GM12878 (cell line): ENCODE measurements around the gene MARCHF9. TPM values are rescaled to one million over a fixed set of nuclear protein-coding genes. Genes with fewer than 3 reads are reported as not detected.

Experiments
- ATAC-seq: fragments of 200-7000 bp; cut with Tn5 transposase; 3 replicates; pipeline ENCODE4 v1.9.1; 2020; ENCODE audit warnings: mild to moderate bottlenecking, moderate library complexity
- BruUV-seq: library from RNA; stranded (reverse); fragments of 400-500 nt; replicated peaks from 2 replicates; lab custom pipeline; 2021; lab: Mats Ljungman, UMichigan
- CTCF ChIA-PET: fragments of 300-600 bp; sonication (Branson Sonifier 250); formaldehyde crosslinking; extraction: SDS; loops from one replicate; lab custom pipeline; 2021; ENCODE audit warnings: inconsistent platforms; lab: Yijun Ruan, JAX
- POLR2A ChIA-PET: fragments of 350-600 bp; formaldehyde crosslinking; extraction: SDS; loops from one replicate; lab custom pipeline; 2021; ENCODE audit warnings: inconsistent platforms; lab: Charles Lee
- RAD21 ChIA-PET: fragments of 300-600 bp; sonication (Branson Sonifier 250); formaldehyde crosslinking; loops from one replicate; lab custom pipeline; 2023; ENCODE audit warnings: antibody characterized with exemption; ENCODE audit not compliant: unreplicated experiment; lab: Charles Lee
- SMC1A ChIA-PET: fragments of 300-600 bp; sonication (Branson Sonifier 250); formaldehyde crosslinking; loops from one replicate; lab custom pipeline; 2023; ENCODE audit not compliant: unreplicated experiment, uncharacterized antibody; lab: Charles Lee
- DNase-seq: peaks from one replicate; pipeline ENCODE4 v3.0.0-alpha.2; 2011; ENCODE audit warnings: low read depth, low spot score
- FAIRE-seq: peaks from 3 replicates; lab custom pipeline; 2011; peaks lifted over from hg19 to GRCh38; lab: Jason Lieb, UNC
- H2AFZ ChIP-seq: 2 replicates; pipeline ENCODE4 v1.6.0; 2011; ENCODE audit warnings: low read depth, low read length, control low read depth; ENCODE audit not compliant: control insufficient read depth
- H3K27ac ChIP-seq: 2 replicates; pipeline ENCODE4 v1.5.1; 2011; ENCODE audit warnings: control low read depth; ENCODE audit not compliant: control insufficient read depth, insufficient read depth
- H3K27me3 ChIP-seq, 2 experiments: replicated peaks in 1 of 2; 2 replicates each; pipeline versions ENCODE4 v1.6.0 to v1.6.1; 2011; ENCODE audit warnings: low read length in 1 of 2; ENCODE audit not compliant: control insufficient read depth in 2 of 2, insufficient read depth in 2 of 2
- H3K36me3 ChIP-seq, 2 experiments: 2 replicates each; pipeline ENCODE4 v1.5.1; 2011; ENCODE audit warnings: low read length in 1 of 2; ENCODE audit not compliant: control insufficient read depth in 2 of 2, insufficient read depth in 2 of 2
- H3K4me1 ChIP-seq: 2 replicates; pipeline ENCODE4 v1.6.1; 2011; ENCODE audit warnings: mild to moderate bottlenecking, low read length, moderate library complexity, mixed read lengths; ENCODE audit not compliant: control insufficient read depth, insufficient read depth
- H3K4me2 ChIP-seq: 2 replicates; pipeline ENCODE4 v1.6.0; 2011; ENCODE audit warnings: control low read depth; ENCODE audit not compliant: control insufficient read depth, insufficient read depth
- H3K4me3 ChIP-seq: fragments of 200-600 bp; sonication (generic); 2 replicates; pipeline ENCODE4 v1.5.1; 2016
- H3K79me2 ChIP-seq: 2 replicates; pipeline ENCODE4 v1.6.0; 2011; ENCODE audit warnings: low read length; ENCODE audit not compliant: control insufficient read depth, insufficient read depth
- H3K9ac ChIP-seq: 2 replicates; pipeline ENCODE4 v1.8.0; 2011; ENCODE audit warnings: low read length, control low read depth, mixed read lengths; ENCODE audit not compliant: control insufficient read depth, insufficient read depth
- H3K9me3 ChIP-seq: replicated peaks from 3 replicates; pipeline ENCODE4 v1.5.1; 2011; ENCODE audit warnings: mild to moderate bottlenecking, low read length; ENCODE audit not compliant: control insufficient read depth, insufficient read depth
- H4K20me1 ChIP-seq: 2 replicates; pipeline ENCODE4 v1.6.0; 2011; ENCODE audit not compliant: control insufficient read depth, insufficient read depth
- BHLHE40 ChIP-seq, 2 experiments: fragments of 450-650 bp in 1 of 2; IDR thresholded peaks; 2 replicates each; pipeline ENCODE4 v1.6.1; 2011 to 2017; ENCODE audit warnings: low read depth in 2 of 2, borderline replicate concordance in 1 of 2, improper control_type of control experiment in 1 of 2, low read length in 1 of 2, mild to moderate bottlenecking in 1 of 2
- CHD4 ChIP-seq: fragments of 200-600 bp; sonication (generic); IDR thresholded peaks from 2 replicates; pipeline ENCODE4 v1.6.1; 2016; ENCODE audit warnings: mild to moderate bottlenecking
- CREB1 ChIP-seq: IDR thresholded peaks from 2 replicates; pipeline ENCODE4 v1.6.1; 2012; ENCODE audit warnings: low read depth, mild to moderate bottlenecking, inconsistent platforms
- DPF2 ChIP-seq: fragments of 450-650 bp; IDR thresholded peaks from 2 replicates; pipeline ENCODE4 v1.6.1; 2017; ENCODE audit warnings: mild to moderate bottlenecking
- EP300 ChIP-seq, 2 experiments: fragments of 150-350 bp in 1 of 2; IDR thresholded peaks; 2 replicates each; pipeline ENCODE4 v1.6.1; 2011 to 2012; ENCODE audit warnings: low read depth in 2 of 2, low read length in 2 of 2, borderline replicate concordance in 1 of 2, improper control_type of control experiment in 1 of 2, inconsistent platforms in 1 of 2; ENCODE audit not compliant: control insufficient read depth in 1 of 2
- HSF1 ChIP-seq: fragments of 150-350 bp; IDR thresholded peaks from 2 replicates; pipeline ENCODE4 v1.6.1; 2014; ENCODE audit warnings: mild to moderate bottlenecking, low read depth, low read length
- NR2C2 ChIP-seq: IDR thresholded peaks from 2 replicates; pipeline ENCODE4 v1.6.1; 2011; ENCODE audit warnings: borderline replicate concordance, low read depth; ENCODE audit not compliant: control insufficient read depth, insufficient read length
- PML ChIP-seq: IDR thresholded peaks from 2 replicates; pipeline ENCODE4 v1.6.1; 2012; ENCODE audit warnings: low read length, inconsistent platforms
- POLR2AphosphoS2 ChIP-seq: IDR thresholded peaks from 2 replicates; pipeline ENCODE4 v1.6.1; 2011; ENCODE audit warnings: low read depth, mild to moderate bottlenecking, low read length, improper control_type of control experiment, moderate library complexity
- STAT1 ChIP-seq: fragments of 450-650 bp; conservative IDR thresholded peaks from 2 replicates; pipeline ENCODE4 v1.6.1; 2014; ENCODE audit warnings: antibody characterized with exemption, mild to moderate bottlenecking
- WGBS: methylation state at CpG from one replicate; pipeline ENCODE4 v1.1.6; 2016; ENCODE audit warnings: low lambda C conversion rate; ENCODE audit not compliant: insufficient replicate concordance, insufficient coverage; ENCODE audit errors: missing lambda C conversion rate; 5-methylcytosine and 5-hydroxymethylcytosine counted together
- in situ Hi-C: fragments of 300-500 bp; cut with MboI; formaldehyde crosslinking; loops from 9 replicates; pipeline ENCODE4 v1.14.3; 2018; ENCODE audit warnings: mixed read lengths
- intact Hi-C: fragments of 100-400 bp; cut with micrococcal nuclease; formaldehyde crosslinking; loops from one replicate; pipeline ENCODE4 v1.14.2; 2022; ENCODE audit not compliant: unreplicated experiment
- polyA plus RNA-seq, 11 experiments: library from polyadenylated mRNA; depleted of rRNA in 4 of 11; unstranded in 6 of 11; stranded (reverse) in 5 of 11; fragments of >200 nt; fragmentation: Nextera tagmentation in 4 of 11; fragmentation: Illumina TruSeq in 1 of 11; extraction: Ambion mirVana in 4 of 11; extraction: Trizol in 1 of 11; gene quantifications; 1 replicate in 1 of 11; 2 replicates in 10 of 11; pipeline versions ENCODE4 v1.2.1 to v1.2.3, GENCODE V29; 2011 to 2016; ENCODE audit warnings: inconsistent platforms in 2 of 11, missing spikeins in 2 of 11, low read depth in 1 of 11
- total RNA-seq, 4 experiments: library from RNA; depleted of rRNA in 3 of 4; stranded (reverse); fragments of >200 nt in 3 of 4; fragmentation: Illumina TruSeq in 1 of 4; extraction: Trizol in 1 of 4; gene quantifications; 2 replicates each; pipeline versions ENCODE4 v1.2.1 to v1.2.3, GENCODE V29; 2013 to 2021
- TF ChIP-seq, protein P1 (sequence below), 3 experiments: IDR thresholded peaks in 2 of 3; conservative IDR thresholded peaks in 1 of 3; 2 replicates each; pipeline ENCODE4 v1.5.1; 2011; ENCODE audit warnings: low read depth in 3 of 3, low read length in 3 of 3, mild to moderate bottlenecking in 3 of 3, control low read depth in 2 of 3, moderate library complexity in 2 of 3, inconsistent platforms in 1 of 3, mixed read lengths in 1 of 3; ENCODE audit not compliant: control insufficient read depth in 2 of 3, insufficient read depth in 1 of 3; ENCODE audit errors: extremely low read depth in 1 of 3
- TF ChIP-seq, protein P2 (sequence below): fragments of 450-650 bp; IDR thresholded peaks from 2 replicates; pipeline ENCODE4 v1.6.1; 2018; ENCODE audit warnings: borderline replicate concordance, mild to moderate bottlenecking; ENCODE audit not compliant: partially characterized antibody

MARCHF9 gene
- total and polyA plus RNA-seq, 10 of the 15 experiments (the other 5 are each of a cell fraction or from before 2014, with no cell fraction given): 2.4 to 29.3 (median 13.0) TPM

DNA sequence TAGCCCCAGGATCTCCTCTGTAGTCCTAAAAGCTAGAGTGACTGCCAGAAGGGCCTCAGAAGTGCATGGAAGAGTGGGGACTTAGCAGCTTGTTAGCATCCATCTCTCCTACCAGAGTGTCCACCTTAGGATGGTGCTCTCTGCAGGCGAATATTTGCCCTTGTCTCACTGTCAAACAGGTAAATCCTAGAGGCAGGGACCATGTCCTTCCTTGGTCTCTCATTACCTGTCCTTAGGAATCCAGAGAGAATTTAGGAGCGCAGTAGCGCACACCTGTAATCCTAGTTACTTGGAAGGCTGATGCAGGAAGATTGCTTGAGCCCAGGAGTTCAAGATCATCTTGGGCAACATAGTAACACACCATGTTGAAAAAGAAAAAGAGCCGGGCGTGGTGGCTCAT, 37.8 kb upstream of the MARCHF9 start:
- no peaks in the 10 kb centered on the region for H3K79me2 ChIP-seq
- no peak overlapping the region for H3K27ac ChIP-seq
- no peak for DNase-seq
- in situ Hi-C loops: no loop called here
- H3K9ac ChIP-seq: no peak overlapping the region
- intact Hi-C loops: no loop called here
- H3K4me3 ChIP-seq: no peak overlapping the region
- H3K27me3 ChIP-seq: no peaks in the 10 kb centered on the region
- TF ChIP-seq STAT1 (no peak), CREB1 (no peak), HSF1 (no peak), PML (no peak), DPF2 (no peak), CHD4 (no peak), EP300 (IDR thresholded peaks at IDR 0.05; ENCODE audit: borderline replicate concordance in 1 of 2, control insufficient read depth in 1 of 2, low read depth in 2 of 2, low read length in 2 of 2) (no peak), NR2C2 (no peak), BHLHE40 (IDR thresholded peaks at IDR 0.05; ENCODE audit: borderline replicate concordance in 1 of 2, low read depth in 2 of 2, low read length in 1 of 2) (no peak), POLR2AphosphoS2 (no peak)
- TF ChIP-seq, protein P1, sequence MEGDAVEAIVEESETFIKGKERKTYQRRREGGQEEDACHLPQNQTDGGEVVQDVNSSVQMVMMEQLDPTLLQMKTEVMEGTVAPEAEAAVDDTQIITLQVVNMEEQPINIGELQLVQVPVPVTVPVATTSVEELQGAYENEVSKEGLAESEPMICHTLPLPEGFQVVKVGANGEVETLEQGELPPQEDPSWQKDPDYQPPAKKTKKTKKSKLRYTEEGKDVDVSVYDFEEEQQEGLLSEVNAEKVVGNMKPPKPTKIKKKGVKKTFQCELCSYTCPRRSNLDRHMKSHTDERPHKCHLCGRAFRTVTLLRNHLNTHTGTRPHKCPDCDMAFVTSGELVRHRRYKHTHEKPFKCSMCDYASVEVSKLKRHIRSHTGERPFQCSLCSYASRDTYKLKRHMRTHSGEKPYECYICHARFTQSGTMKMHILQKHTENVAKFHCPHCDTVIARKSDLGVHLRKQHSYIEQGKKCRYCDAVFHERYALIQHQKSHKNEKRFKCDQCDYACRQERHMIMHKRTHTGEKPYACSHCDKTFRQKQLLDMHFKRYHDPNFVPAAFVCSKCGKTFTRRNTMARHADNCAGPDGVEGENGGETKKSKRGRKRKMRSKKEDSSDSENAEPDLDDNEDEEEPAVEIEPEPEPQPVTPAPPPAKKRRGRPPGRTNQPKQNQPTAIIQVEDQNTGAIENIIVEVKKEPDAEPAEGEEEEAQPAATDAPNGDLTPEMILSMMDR (IDR thresholded peaks at IDR 0.05 in 2 of 3, conservative IDR thresholded peaks at IDR 0.05 in 1 of 3; ENCODE audit: control insufficient read depth in 2 of 3, extremely low read depth in 1 of 3, insufficient read depth in 1 of 3, low read depth in 3 of 3, low read length in 3 of 3): no peak
- TF ChIP-seq, protein P2, sequence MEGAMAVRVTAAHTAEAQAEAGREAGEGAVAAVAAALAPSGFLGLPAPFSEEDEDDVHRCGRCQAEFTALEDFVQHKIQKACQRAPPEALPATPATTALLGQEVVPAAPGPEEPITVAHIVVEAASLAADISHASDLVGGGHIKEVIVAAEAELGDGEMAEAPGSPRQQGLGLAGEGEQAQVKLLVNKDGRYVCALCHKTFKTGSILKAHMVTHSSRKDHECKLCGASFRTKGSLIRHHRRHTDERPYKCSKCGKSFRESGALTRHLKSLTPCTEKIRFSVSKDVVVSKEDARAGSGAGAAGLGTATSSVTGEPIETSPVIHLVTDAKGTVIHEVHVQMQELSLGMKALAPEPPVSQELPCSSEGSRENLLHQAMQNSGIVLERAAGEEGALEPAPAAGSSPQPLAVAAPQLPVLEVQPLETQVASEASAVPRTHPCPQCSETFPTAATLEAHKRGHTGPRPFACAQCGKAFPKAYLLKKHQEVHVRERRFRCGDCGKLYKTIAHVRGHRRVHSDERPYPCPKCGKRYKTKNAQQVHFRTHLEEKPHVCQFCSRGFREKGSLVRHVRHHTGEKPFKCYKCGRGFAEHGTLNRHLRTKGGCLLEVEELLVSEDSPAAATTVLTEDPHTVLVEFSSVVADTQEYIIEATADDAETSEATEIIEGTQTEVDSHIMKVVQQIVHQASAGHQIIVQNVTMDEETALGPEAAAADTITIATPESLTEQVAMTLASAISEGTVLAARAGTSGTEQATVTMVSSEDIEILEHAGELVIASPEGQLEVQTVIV: no peak
- ChIA-PET RAD21 (no interaction called here), POLR2A (no interaction called here), CTCF (interaction anchor here (0.7 kb wide), 1 partner anchor 39 kb away, joined by 3 read pairs; no protein-coding TSS in a partner anchor), SMC1A (no interaction called here)
- no peak overlapping the region for H2AFZ ChIP-seq
- WGBS: 96% methylated on average over 5 of the region's 5 CpGs
- H3K9me3 ChIP-seq: no peaks in the 10 kb centered on the region
- no peak overlapping the region for H3K4me2 ChIP-seq
- no peaks in the 10 kb centered on the region for H3K4me1 ChIP-seq
- no peaks in the 10 kb centered on the region for H4K20me1 ChIP-seq
- no peak for FAIRE-seq
- BruUV-seq: no TSS peak
- peaks cover 14 to 23% of the 10 kb centered on the region in 2 experiments for H3K36me3 ChIP-seq
- ATAC-seq: no peak
